AG10803 (cell line): ENCODE results near the gene TMEM154.

Experiments used
- DNase-seq: peaks from one replicate; pipeline ENCODE4 v3.0.0; 2010; ENCODE audit warnings: low read depth
- H3K4me3 ChIP-seq: 2 replicates; pipeline ENCODE4 v1.5.1; 2011; ENCODE audit warnings: mild to moderate bottlenecking, low read length, control low read depth
- TF ChIP-seq, protein P1 (sequence below): conservative IDR thresholded peaks from 2 replicates; pipeline ENCODE4 v1.5.1; 2011; ENCODE audit warnings: mild to moderate bottlenecking, low read length, control low read depth, inconsistent platforms

TMEM154 gene

DNA sequence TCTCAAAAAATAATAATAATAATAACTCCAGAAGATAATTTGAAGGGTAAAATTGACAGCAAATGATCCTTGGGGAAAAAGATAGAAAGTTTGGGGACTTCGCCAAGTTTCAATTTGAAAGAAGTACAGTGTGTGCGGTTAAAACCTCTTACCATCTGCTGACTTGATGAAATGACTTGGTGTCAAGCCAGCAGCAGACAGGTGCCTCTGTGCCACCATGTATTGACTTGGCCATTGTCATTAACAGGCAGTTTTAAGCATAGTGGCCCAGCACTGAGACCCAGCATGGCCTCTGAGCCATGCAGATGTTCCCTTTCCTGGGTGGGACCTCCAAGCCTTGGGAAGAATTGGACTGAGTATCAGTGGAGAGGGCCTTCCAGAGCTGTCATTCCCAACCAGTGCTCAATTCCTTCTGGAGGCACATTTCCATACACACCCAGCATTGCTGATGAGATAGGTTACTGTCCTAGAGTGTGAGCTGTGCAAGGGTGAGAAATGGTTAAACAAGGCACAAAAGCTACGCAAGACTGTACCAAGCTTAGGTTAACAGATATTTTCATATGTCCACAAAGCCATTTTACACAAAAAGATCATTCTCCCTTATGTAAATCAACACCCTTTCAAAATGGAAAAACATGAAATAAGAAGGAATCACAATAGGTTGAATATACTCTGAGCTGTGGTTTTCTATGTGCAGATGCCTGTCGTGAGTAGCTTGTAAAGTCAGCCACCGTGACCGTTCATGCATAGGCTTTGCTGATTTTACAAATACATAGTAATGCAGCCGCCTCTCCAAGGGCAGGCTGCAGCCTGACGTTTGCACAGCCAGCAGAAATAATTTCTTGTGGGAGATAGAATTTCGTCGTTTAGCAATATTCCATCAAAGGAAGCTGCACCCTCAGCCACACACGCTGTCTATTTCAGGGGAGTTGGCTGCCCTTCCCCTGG lies 84.5 kb downstream of the TMEM154 start:
- no peak for DNase-seq
- no peak overlapping the region for H3K4me3 ChIP-seq
- TF ChIP-seq, protein P1, sequence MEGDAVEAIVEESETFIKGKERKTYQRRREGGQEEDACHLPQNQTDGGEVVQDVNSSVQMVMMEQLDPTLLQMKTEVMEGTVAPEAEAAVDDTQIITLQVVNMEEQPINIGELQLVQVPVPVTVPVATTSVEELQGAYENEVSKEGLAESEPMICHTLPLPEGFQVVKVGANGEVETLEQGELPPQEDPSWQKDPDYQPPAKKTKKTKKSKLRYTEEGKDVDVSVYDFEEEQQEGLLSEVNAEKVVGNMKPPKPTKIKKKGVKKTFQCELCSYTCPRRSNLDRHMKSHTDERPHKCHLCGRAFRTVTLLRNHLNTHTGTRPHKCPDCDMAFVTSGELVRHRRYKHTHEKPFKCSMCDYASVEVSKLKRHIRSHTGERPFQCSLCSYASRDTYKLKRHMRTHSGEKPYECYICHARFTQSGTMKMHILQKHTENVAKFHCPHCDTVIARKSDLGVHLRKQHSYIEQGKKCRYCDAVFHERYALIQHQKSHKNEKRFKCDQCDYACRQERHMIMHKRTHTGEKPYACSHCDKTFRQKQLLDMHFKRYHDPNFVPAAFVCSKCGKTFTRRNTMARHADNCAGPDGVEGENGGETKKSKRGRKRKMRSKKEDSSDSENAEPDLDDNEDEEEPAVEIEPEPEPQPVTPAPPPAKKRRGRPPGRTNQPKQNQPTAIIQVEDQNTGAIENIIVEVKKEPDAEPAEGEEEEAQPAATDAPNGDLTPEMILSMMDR = no peak

DNA sequence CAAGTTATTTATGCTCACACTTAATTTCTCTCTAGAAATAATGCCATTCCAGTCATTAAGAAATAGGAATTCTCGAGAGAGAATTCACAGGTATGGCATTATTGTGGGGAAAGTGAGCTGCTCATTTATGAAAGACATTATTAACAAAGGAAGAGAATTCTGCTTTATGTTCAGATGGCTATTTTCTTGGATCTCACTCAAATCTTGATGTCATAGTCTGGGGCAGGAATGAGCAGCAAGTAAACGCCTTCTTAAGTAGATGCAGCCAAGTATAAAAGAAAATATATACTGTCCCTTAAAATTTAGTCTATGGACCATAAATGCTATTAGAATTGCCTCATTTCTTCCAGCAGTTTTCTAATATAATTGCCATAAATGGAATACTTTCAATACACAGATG lies 85.7 kb downstream of the TMEM154 start:
- no peak overlapping the region for H3K4me3 ChIP-seq
- TF ChIP-seq, protein P1 = no peak
- no peak for DNase-seq

DNA sequence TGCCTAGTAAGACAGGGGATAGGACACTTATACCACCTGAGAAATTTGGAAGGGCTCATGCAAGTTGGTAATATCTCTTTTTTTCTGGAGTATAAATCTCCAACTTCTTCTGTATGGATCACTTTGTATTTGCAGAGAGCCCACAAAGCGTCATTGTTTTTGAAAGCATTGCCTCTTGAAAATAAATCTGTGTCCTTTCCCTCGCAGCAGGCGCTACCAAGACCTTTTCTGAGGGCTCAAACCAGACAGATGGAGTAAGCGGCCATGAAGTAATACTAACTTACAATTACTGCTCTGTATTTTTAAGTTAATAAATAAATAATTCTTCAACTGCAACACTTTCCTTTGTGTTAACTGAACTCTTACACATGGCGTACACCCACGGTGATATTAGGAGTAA lies 87.9 kb downstream of the TMEM154 start:
- no peak for DNase-seq
- TF ChIP-seq, protein P1 = no peak
- no peak overlapping the region for H3K4me3 ChIP-seq

DNA sequence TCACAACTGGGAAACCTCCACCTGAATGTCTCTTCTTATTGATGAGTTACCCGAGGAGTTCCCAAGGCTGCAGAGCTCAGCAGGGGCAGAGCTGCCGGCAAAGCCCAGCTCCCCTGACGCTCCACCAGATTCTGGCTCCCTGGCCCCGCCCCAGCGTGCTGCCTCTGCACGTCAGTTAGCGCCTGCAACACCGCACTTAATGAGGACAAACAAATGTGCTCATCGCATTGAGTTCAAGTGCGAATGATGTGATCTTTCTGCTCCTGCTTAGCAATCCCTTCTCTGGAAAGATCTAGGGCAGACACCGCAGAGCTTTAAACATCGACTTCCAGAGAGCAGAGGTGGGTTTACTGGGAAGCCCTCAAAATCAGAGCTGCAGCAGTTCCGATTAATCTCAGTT lies 88.4 kb downstream of the TMEM154 start:
- TF ChIP-seq, protein P1 = no peak
- peak overlapping the region; percentile 11; the same call in 1 of the 2 replicates for H3K4me3 ChIP-seq
- peak; percentile 31 for DNase-seq

DNA sequence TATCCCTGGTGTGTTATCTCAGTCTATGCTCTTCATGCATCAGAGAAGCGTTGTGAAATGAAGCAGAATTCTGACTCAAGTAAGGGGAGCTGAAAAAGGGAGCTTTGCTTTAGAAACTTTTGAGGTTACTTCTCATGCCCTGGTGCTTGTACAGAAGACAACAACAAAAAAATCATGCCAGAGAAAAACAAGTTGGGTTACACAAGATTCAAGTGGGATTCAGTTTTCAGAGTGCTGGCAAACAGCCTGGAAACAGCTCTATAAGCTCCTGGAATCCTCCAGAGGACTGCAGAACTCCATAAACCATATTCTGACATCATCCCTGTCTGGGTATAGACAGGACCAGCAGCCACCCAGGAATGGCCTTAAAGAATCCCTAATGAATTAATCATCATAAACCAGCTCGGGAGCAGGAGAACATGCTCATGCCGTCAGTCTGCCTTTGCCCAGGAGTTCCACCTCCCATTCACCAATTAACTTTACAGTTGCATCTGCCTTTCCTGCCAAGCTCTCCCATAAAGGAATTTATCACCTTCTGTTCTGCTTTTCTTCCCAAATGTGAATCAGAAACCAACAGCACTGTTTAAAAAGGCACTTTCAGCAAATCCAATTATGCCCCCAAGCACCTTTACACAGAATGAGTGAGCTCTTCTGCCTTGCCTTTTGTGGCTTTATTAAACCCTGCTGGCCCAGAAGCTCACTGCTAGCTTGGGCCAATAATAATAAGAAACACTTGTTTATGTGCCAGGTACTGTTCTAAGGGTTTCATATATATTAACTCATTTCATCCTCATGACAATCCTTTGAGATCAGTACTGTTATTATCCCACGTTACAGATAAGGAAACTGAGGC lies 89.4 kb downstream of the TMEM154 start:
- DNase-seq = peak; percentile 96
- TF ChIP-seq, protein P1 = no peak
- H3K4me3 ChIP-seq = no peak overlapping the region

DNA sequence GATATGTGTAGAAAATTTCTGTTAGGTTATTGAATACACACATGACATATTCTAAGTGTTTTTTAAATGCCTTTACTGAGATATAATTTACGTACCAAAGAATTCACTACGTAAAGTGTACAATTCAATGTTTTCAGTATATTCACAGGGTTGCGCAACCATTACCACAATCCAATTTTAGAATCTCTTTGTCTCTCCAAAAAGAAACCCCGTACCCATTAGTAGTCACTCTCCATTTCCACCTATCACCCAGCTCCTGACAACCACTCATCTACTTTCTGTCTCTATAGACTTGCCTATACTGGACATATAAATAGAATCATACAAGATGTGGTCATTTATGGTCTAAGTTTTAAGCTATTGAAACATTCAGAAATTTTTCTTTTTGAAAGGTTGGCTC lies 90.9 kb downstream of the TMEM154 start:
- no peak overlapping the region for H3K4me3 ChIP-seq
- TF ChIP-seq, protein P1 = no peak
- no peak for DNase-seq

DNA sequence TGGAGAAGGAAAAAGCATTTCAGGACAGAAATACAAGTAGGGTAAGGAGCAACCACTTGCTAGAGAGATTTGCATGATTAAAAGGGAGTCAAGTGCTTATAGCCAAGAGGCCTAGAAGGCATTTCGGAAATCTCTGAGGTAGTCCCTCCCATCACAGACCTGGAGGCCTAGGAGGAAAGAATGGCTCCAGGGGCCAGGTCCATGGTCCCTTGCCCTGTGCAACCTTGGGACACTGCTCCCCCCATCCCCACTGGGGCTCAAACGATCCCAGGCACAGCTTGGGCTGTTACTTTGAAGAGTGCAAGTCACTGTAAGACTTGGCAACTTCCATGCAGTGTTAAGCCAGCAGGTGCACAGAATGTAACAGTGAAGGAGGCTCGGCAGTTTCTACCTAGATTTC lies 92.7 kb downstream of the TMEM154 start:
- no peak overlapping the region for H3K4me3 ChIP-seq
- TF ChIP-seq, protein P1 = no peak
- no peak for DNase-seq
